ENCODE data around the gene ACOXL. TPM values are rescaled to one million over a fixed set of nuclear protein-coding genes. Genes with fewer than 3 reads are reported as not detected.

The ACOXL gene
- total and polyA plus RNA-seq, 9 of the 15 experiments (the other 6 are each of a cell fraction or from before 2014, with no cell fraction given): 0.31 to 0.56 TPM; not detected in 7

DNA sequence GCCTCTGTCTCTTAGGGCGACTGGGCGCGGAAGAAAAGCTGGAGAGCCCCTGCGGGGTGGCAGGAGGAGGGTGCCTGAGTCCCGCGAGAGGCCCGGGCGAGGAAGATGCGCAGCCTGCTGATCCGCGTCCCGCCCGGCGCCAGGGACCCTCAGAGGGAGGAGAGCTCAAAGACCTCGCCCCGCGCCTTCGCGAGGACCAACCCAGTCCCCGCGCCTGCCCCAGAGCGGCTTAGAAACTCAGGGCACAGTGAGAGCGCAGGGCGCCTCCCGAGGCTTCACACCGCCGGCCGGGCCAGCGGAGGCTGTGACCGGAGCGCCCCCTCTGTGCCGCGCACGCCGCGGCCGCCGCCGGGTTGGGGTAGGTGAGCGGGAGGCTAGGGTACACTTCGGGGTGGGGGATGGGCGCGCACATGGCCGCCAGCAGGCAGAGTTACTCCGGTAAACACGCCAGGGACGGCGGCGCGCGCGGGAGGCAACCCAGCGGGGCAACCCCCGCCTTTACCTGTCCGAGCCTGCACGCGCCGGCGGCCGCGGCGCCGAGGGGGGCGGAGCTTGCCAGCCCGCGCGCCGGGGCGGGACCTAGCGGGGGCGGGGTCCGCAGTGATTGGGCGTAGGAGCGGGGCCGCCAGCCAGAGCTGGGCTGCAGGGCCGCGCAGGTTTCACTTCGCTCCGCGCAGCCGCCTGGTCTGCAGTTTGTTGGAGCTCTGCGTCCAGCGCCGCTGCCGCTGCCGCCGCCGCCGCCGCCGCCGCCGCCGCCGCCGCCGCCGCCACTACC, 388.1 kb downstream of the ACOXL start, which contains the start of gene BCL2L11 (continued):
- TF ChIP-seq CBX3 (IDR thresholded peaks at IDR 0.05; ENCODE audit: borderline replicate concordance in 1 of 2, low read length in 2 of 2) (peak in 1 of 2 experiments; percentile 26; a peak in 1 of 3 replicates), MTA1 (IDR thresholded peaks at IDR 0.05; ENCODE audit: borderline replicate concordance) (no peak), IFI16 (CRISPR knock-in tag; IDR thresholded peaks at IDR 0.05) (no peak), SMAD3 (CRISPR knock-in tag; conservative IDR thresholded peaks at IDR 0.05) (0 out of 2 replicates have a peak, but pooled peaks have one; percentile 11), POLR2AphosphoS5 (IDR thresholded peaks at IDR 0.05; ENCODE audit: control insufficient read depth, insufficient read depth, low read depth, low read length) (peak; percentile 72; the same call in 1 of the 2 replicates), POLR2B (IDR thresholded peaks at IDR 0.05; ENCODE audit: low read depth, partially characterized antibody) (peak; percentile 48), FOXK1 (CRISPR knock-in tag; IDR thresholded peaks at IDR 0.05; ENCODE audit: borderline replicate concordance) (no peak), SMAD4 (CRISPR knock-in tag; conservative IDR thresholded peaks at IDR 0.05) (peak; percentile 90), KDM5B (IDR thresholded peaks at IDR 0.05; ENCODE audit: insufficient replicate concordance, low read depth, low read length) (peak; percentile 83), MAZ (CRISPR knock-in tag; conservative IDR thresholded peaks at IDR 0.05 in 1 of 2, IDR thresholded peaks at IDR 0.05 in 1 of 2) (peak in 1 of 2 experiments; percentile 84), CCNT2 (IDR thresholded peaks at IDR 0.05; ENCODE audit: borderline replicate concordance, extremely low read depth, insufficient read length, low read depth, low read length) (peak; percentile 81)
- TF ChIP-seq, protein P1, sequence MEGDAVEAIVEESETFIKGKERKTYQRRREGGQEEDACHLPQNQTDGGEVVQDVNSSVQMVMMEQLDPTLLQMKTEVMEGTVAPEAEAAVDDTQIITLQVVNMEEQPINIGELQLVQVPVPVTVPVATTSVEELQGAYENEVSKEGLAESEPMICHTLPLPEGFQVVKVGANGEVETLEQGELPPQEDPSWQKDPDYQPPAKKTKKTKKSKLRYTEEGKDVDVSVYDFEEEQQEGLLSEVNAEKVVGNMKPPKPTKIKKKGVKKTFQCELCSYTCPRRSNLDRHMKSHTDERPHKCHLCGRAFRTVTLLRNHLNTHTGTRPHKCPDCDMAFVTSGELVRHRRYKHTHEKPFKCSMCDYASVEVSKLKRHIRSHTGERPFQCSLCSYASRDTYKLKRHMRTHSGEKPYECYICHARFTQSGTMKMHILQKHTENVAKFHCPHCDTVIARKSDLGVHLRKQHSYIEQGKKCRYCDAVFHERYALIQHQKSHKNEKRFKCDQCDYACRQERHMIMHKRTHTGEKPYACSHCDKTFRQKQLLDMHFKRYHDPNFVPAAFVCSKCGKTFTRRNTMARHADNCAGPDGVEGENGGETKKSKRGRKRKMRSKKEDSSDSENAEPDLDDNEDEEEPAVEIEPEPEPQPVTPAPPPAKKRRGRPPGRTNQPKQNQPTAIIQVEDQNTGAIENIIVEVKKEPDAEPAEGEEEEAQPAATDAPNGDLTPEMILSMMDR (IDR thresholded peaks at IDR 0.05 in 2 of 3, conservative IDR thresholded peaks at IDR 0.05 in 1 of 3; ENCODE audit: insufficient read depth in 2 of 3, low read depth in 1 of 3, low read length in 3 of 3): peak; percentile 47 to 70 (median 60); a peak in 5 of 6 replicates
- TF ChIP-seq, protein P2, sequence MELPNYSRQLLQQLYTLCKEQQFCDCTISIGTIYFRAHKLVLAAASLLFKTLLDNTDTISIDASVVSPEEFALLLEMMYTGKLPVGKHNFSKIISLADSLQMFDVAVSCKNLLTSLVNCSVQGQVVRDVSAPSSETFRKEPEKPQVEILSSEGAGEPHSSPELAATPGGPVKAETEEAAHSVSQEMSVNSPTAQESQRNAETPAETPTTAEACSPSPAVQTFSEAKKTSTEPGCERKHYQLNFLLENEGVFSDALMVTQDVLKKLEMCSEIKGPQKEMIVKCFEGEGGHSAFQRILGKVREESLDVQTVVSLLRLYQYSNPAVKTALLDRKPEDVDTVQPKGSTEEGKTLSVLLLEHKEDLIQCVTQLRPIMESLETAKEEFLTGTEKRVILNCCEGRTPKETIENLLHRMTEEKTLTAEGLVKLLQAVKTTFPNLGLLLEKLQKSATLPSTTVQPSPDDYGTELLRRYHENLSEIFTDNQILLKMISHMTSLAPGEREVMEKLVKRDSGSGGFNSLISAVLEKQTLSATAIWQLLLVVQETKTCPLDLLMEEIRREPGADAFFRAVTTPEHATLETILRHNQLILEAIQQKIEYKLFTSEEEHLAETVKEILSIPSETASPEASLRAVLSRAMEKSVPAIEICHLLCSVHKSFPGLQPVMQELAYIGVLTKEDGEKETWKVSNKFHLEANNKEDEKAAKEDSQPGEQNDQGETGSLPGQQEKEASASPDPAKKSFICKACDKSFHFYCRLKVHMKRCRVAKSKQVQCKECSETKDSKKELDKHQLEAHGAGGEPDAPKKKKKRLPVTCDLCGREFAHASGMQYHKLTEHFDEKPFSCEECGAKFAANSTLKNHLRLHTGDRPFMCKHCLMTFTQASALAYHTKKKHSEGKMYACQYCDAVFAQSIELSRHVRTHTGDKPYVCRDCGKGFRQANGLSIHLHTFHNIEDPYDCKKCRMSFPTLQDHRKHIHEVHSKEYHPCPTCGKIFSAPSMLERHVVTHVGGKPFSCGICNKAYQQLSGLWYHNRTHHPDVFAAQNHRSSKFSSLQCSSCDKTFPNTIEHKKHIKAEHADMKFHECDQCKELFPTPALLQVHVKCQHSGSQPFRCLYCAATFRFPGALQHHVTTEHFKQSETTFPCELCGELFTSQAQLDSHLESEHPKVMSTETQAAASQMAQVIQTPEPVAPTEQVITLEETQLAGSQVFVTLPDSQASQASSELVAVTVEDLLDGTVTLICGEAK (IDR thresholded peaks at IDR 0.05): peak; percentile 50; the same call in 1 of the 2 replicates
- TF ChIP-seq, protein P2 (CRISPR knock-in tag; IDR thresholded peaks at IDR 0.05): no peak

Data from K562 (cell line).